ENCODE results near the gene PLCH1.

GRCh38 chr3:155790272-155790925, 45.5 kb upstream of the PLCH1 start:
- TF ChIP-seq POLR2AphosphoS5 (IDR thresholded peaks at IDR 0.05; ENCODE audit: borderline replicate concordance, low read depth, low read length) (no peak), EZH2 (IDR thresholded peaks at IDR 0.05) (no peak), FOXP2 (optimal IDR thresholded peaks at IDR 0.05; ENCODE audit: control extremely low read depth, extremely low read length, insufficient read depth) (no peak)
